Activated naive CD8-positive, alpha-beta T cell treated with anti-CD3 and anti-CD28 coated beads, Interleukin-2, amount 10 ng/mL, durations not matched to agents 7 days and 5 days (primary cell): Measurements from ENCODE around the gene SLC8A3. TPM values are rescaled to one million over a fixed set of nuclear protein-coding genes. Genes with fewer than 3 reads are reported as not detected.

Experiments used
- ATAC-seq: fragments of 150-1000 bp; cut with Tn5 transposase; one replicate; pipeline ENCODE4 v1.10.0; 2021; ENCODE audit warnings: low read depth, moderate library complexity
- POLR2A ChIA-PET: fragments of 350-600 bp; sonication (Branson Sonifier 250); formaldehyde crosslinking; loops from one replicate; lab custom pipeline; 2021; ENCODE audit warnings: antibody characterized with exemption; lab: Charles Lee
- DNase-seq: peaks from one replicate; pipeline ENCODE4 v3.0.0; 2021
- H3K27ac Mint-ChIP-seq: one replicate; pipeline ENCODE4 v1.8.0; 2022; ENCODE audit warnings: mild to moderate bottlenecking, mixed read lengths
- H3K27me3 Mint-ChIP-seq: one replicate; pipeline ENCODE4 v1.8.0; 2022; ENCODE audit warnings: mild to moderate bottlenecking, moderate library complexity, mixed read lengths
- H3K36me3 Mint-ChIP-seq: one replicate; pipeline ENCODE4 v1.8.0; 2021; ENCODE audit warnings: mild to moderate bottlenecking, mixed read lengths
- H3K4me1 Mint-ChIP-seq: one replicate; pipeline ENCODE4 v1.8.0; 2021; ENCODE audit warnings: mixed read lengths
- H3K4me3 Mint-ChIP-seq: one replicate; pipeline ENCODE4 v1.8.0; 2022; ENCODE audit warnings: mild to moderate bottlenecking, moderate library complexity, mixed read lengths
- H3K9me3 Mint-ChIP-seq: one replicate; pipeline ENCODE4 v1.8.0; 2021; ENCODE audit warnings: mixed read lengths
- total RNA-seq, 2 experiments: library from RNA; stranded (reverse); gene quantifications; one replicate each; pipeline ENCODE4 v1.2.3, GENCODE V29; 2021

Gene SLC8A3
- total RNA-seq, 2 experiments from 2014 or later: 0.11 TPM; not detected in 1

DNA sequence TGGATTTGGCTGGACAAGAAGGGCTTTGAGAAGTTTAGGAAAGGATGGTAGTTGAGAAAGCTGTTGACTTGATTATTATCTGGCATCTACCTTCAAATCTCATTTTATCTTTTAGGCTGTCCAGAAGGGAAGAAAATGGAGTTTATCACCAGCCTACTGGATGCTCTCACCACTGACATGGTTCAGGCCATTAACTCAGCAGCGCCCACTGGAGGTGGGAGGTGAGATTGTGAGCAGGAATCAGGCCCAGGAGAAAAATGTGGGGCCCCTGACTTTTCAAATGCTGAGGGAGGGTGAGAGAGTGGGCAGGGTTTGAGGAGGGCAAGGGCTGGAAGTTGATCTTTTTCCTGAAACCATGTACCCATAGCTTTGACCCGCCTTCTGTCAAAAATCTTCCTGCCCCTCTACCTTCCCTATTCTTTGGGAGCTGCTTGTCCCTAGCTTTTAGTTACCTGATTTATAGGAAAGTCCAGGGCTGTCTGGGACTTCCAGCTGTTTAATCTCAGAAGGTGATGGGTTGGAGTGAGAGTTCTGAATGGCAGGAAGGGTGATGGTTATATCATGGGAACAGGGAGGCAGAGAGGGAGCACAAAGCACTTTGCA is 175.4 kb downstream of the SLC8A3 start:
- POLR2A ChIA-PET: no interaction called here
- DNase-seq (peak; percentile 61), ATAC-seq (no peak)
- Mint-ChIP-seq H3K27me3 (peaks cover 14% of the 10 kb centered on the region), H3K4me3 (no peak overlapping the region), H3K9me3 (no peaks in the 10 kb centered on the region), H3K4me1 (peaks cover 7% of the 10 kb centered on the region), H3K36me3 (no peaks in the 10 kb centered on the region), H3K27ac (no peak overlapping the region)

DNA sequence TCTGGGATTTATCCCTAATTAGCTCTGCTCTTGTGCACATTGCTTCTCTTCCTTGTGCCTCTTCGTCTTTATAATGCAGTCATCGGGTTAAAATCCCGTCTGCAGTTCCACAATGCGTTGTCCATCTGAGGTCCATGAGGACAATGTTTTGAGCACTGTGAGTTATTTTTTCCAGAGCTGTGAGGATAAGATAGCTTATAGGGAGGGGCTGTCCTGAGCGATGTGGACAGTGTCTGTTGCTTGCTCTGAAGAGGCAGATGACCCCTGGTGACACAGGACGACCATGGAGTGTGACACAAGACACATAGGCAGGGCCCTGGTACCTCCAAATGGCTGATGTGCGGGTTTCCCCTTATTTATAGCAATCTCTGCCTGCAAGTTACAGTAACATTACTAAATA is 177.0 kb downstream of the SLC8A3 start:
- H3K27me3 Mint-ChIP-seq: peaks cover 16% of the 10 kb centered on the region
- no peak for ATAC-seq
- POLR2A ChIA-PET: no interaction called here

DNA sequence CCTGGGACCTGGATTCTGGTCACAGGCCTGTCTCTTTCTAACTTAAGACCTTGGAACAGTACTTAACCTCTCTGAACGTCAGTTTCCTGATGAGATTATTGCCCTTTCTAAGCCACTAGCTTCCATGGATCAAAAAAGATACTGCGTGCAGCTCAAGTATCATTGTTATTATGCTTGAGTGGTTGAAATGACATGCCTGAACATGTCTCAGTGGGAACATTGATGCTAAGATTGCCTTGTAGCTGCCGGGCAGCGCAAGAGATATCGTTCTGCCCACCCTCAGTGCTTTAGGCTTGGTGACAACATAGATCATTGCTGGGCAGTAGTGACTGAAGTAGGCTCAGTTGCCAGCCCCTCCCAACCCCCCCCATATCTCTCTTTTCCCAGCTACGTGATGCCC is 177.7 kb downstream of the SLC8A3 start:
- POLR2A ChIA-PET: no interaction called here
- no peak overlapping the region for H3K4me3 Mint-ChIP-seq
- DNase-seq: no peak
- no peaks in the 10 kb centered on the region for H3K36me3 Mint-ChIP-seq
- ATAC-seq: no peak
- no peak overlapping the region for H3K27ac Mint-ChIP-seq
- no peaks in the 10 kb centered on the region for H3K4me1 Mint-ChIP-seq
- H3K9me3 Mint-ChIP-seq: no peaks in the 10 kb centered on the region
- peaks cover 16% of the 10 kb centered on the region for H3K27me3 Mint-ChIP-seq

More for the DNA sequence above, 177.0 kb downstream of the SLC8A3 start:
- H3K36me3 Mint-ChIP-seq: no peaks in the 10 kb centered on the region
- H3K4me1 Mint-ChIP-seq: no peaks in the 10 kb centered on the region
- H3K4me3 Mint-ChIP-seq: no peak overlapping the region
- DNase-seq: no peak
- H3K9me3 Mint-ChIP-seq: no peaks in the 10 kb centered on the region
- H3K27ac Mint-ChIP-seq: no peak overlapping the region

DNA sequence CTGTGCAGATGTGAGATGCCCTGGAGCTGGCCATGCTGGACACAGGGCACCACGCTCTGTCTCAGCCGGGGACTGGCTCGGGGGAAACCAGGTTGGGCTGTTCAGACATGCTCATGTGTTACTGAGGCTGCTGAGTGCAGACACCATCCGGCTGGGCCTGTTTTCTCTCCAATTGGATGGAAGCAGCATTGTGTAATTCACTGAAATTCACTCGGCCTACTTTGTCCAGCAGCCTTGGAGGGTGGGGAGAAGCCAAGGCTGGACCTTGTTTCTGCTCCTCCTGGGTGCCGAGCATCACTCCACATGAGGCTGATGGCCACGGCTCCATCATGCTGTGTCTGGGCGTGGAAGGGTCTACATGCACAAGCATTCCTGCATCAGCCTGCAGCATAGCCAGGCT is 178.8 kb downstream of the SLC8A3 start:
- DNase-seq: no peak
- peaks cover 12% of the 10 kb centered on the region for H3K27me3 Mint-ChIP-seq
- H3K9me3 Mint-ChIP-seq: no peaks in the 10 kb centered on the region
- ATAC-seq: no peak
- POLR2A ChIA-PET: no interaction called here
- H3K4me3 Mint-ChIP-seq: no peak overlapping the region
- H3K4me1 Mint-ChIP-seq: no peaks in the 10 kb centered on the region
- H3K36me3 Mint-ChIP-seq: no peaks in the 10 kb centered on the region
- no peak overlapping the region for H3K27ac Mint-ChIP-seq

DNA sequence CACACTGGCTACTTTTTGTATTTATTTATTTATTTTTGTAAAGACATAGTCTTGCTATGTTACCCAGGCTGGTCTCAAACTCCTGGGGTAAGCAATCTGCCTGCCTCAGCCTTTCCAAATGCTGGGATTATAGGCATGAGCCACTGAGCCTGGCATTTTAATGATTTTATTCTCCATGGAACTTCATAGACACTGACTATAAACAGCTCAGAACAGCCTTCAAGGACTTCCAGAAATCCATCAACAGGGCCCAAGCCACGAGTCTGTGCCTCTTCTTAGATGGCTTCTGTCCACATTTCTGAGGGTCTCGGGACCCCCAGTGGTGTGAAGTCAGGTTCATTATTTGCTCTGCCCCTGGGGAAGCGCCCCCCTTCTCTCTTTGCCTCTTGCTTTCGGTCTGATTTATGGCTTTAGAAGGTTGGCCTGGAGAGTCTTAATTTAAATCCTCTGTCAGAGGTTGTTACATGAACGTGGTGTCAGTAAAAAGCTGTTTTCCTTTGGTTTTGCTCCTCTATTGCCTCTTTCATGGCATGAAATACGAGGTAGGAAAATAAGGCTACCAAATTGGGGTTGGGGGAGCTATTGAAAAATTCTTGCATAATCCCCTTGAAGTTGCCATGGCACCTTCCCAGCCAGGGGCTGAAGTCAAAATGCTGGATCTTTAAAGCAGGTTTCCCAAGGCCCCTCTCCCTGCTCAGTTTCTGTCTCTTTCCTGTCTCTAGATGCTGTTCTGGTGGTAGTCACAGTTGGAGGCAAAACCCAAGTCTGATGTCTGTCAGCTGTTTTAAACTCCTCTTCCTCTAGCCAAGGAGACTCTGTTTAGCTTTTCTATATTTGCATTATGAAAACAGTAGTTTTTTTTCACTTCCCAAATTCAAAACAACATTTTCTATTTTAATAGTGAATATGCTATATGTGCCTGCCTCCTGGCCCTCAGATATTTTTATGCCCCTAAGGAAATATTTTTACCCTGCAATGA is 180.2 kb downstream of the SLC8A3 start:
- DNase-seq (no peak), ATAC-seq (no peak)
- POLR2A ChIA-PET: no interaction called here
- Mint-ChIP-seq H3K4me3 (no peak overlapping the region), H3K36me3 (no peaks in the 10 kb centered on the region), H3K9me3 (no peaks in the 10 kb centered on the region), H3K27me3 (peaks cover 12% of the 10 kb centered on the region), H3K4me1 (no peaks in the 10 kb centered on the region), H3K27ac (no peak overlapping the region)

DNA sequence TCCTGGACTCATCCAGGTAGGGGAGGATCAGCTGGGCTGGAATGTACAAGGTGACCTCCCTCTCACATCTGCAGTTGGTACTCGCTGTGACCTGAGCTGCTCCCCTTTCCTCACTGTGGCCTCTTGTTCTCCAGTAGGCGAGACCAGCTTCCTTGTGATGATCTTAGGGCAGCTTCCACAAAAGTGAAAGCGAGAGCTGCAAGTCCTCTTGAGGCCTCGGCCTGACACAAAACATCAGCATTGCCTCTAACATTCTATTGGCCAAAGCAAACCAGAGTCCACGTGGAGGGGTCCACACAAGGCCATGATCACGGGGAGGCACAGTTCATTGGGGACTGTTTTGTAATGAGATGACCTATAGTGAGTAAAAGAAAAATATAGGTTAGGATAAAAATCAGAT is 182.1 kb downstream of the SLC8A3 start:
- Mint-ChIP-seq H3K27me3 (peaks cover 14% of the 10 kb centered on the region), H3K4me1 (no peaks in the 10 kb centered on the region), H3K36me3 (no peaks in the 10 kb centered on the region), H3K27ac (no peak overlapping the region), H3K4me3 (no peak overlapping the region), H3K9me3 (no peaks in the 10 kb centered on the region)
- POLR2A ChIA-PET: no interaction called here
- ATAC-seq (no peak), DNase-seq (no peak)

DNA sequence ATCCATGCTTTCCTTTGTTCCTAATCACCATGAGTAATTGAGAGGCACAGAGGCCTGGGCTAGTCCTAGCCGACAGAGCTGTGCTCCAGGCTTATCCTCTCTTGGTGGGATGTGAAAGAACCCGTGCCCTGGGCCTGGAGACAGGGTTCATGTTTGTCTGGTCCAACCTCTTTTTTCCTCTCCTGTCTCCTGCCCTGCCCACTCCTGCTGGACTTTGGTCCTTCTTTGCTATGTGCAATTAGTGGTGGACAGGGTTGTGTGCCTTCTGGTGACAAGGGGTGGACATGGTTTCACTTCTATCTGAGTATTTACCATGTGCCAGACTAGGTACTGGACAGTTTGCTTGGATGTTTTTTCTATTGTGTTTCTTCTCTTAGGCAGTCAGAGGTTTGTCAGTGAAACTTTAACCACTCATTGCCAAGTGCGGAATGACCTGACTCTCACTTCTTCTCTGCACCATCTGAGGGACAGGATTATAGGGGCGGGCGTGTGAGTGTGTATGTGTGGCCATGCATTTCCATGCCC is 183.4 kb downstream of the SLC8A3 start:
- H3K27ac Mint-ChIP-seq: no peak overlapping the region
- H3K4me3 Mint-ChIP-seq: no peak overlapping the region
- H3K9me3 Mint-ChIP-seq: no peaks in the 10 kb centered on the region
- POLR2A ChIA-PET: no interaction called here
- DNase-seq (no peak), ATAC-seq (no peak)
- no peaks in the 10 kb centered on the region for H3K36me3 Mint-ChIP-seq
- no peaks in the 10 kb centered on the region for H3K4me1 Mint-ChIP-seq
- peaks cover 15% of the 10 kb centered on the region for H3K27me3 Mint-ChIP-seq

DNA sequence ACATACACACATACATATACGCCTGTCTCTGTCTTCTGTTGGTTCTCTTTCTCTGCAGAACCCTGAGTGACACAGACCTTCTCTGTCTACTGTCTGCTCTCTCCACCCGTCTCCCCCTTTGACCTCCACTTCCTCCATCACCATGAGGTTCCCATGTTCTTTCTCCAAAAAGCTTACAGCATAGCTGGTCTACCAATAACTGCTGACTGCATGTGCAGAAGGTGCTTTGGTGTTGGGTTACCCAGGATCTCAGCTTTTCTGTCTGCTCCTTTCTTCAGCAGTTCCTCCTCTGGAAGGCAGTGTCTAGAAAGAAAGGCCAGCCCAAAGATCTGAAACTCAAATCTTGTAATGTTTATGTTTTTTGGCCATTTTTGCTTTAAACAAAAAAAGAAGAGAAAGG is 184.0 kb downstream of the SLC8A3 start:
- no peak for DNase-seq
- ATAC-seq: no peak
- H3K4me3 Mint-ChIP-seq: no peak overlapping the region
- no peaks in the 10 kb centered on the region for H3K9me3 Mint-ChIP-seq
- no peaks in the 10 kb centered on the region for H3K36me3 Mint-ChIP-seq
- H3K27ac Mint-ChIP-seq: no peak overlapping the region
- POLR2A ChIA-PET: no interaction called here
- H3K4me1 Mint-ChIP-seq: no peaks in the 10 kb centered on the region
- peaks cover 17% of the 10 kb centered on the region for H3K27me3 Mint-ChIP-seq

DNA sequence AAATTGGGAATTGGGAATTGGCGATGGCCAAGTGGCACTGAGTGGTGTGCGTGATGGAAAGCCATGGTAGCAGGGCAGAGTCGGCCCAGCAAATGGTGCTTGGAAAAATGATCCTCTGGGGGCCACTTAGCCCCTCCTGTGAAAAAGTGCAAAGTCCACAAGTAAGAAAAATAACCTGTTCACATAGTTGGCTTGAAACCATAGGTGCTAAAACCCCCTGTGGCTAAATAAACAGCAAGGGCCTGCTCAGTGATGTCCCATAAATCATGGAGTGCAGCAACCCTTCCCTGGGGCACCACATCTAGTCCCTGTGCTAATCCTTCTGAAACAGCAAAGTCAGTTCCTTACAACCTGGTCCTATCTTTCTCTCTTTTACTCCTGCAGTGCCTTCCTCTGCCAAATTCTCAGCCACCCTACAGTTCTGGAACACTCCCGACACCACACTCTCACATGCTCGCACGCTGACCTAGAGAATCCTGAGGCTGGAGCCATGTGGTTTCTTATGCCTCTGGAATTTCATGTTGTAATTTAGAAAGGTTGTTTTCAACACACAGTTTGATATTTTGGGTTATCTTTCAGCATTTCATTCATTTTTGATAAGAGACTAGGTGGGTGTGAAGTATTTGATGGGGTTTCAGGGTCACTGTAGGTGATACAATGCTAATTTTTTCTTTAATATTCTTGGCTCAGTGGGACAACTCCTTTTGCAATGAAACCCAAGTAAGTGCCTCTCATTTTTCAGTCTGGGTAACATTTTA is 186.0 kb downstream of the SLC8A3 start:
- Mint-ChIP-seq H3K27me3 (peaks cover 17% of the 10 kb centered on the region), H3K9me3 (no peaks in the 10 kb centered on the region), H3K4me3 (no peak overlapping the region), H3K4me1 (no peaks in the 10 kb centered on the region), H3K27ac (no peak overlapping the region), H3K36me3 (no peaks in the 10 kb centered on the region)
- DNase-seq (no peak), ATAC-seq (no peak)
- POLR2A ChIA-PET: no interaction called here

DNA sequence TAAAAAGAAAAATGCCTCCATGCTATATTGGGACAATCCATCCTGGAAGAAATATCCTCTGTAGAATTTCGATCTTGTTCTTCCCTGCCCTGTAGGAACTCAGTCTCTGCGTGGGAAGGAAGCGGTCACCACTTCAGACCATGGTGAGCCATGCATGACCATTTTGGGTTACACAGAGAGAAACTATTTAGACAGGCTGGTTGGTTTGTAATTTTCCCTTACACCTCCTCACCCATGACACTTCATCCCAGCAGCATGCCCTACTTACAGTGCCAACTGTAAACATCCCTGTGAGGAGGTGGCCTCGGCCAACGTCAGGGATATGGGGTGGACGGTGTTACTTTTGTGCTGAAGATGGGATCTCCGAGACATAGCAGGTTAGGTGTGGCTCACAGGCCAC is 188.2 kb downstream of the SLC8A3 start:
- H3K4me3 Mint-ChIP-seq: no peak overlapping the region
- no peak for ATAC-seq

DNA sequence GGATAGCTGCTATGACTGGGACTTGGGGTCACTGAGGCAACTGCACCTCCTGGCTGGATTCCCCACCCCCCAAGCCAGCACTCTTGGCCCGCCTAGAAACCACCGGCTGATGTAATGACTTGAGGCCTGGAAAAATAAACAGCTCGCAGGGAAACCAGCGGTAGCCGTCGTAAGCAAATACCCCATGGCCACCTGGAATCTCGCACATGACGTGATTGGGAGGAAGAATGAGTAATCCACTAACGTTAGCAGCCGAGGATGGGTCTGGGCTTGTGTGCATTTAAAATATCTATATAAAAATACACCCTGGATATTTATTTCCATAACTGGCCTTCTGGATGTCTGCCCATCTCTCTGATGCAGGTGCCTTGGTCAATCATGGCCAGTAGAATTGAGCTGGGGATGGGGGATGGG is 189.5 kb downstream of the SLC8A3 start:
- POLR2A ChIA-PET: no interaction called here
- Mint-ChIP-seq H3K36me3 (no peaks in the 10 kb centered on the region), H3K9me3 (no peaks in the 10 kb centered on the region)

More for the DNA sequence above, 188.2 kb downstream of the SLC8A3 start:
- no peaks in the 10 kb centered on the region for H3K9me3 Mint-ChIP-seq
- H3K36me3 Mint-ChIP-seq: no peaks in the 10 kb centered on the region
- H3K4me1 Mint-ChIP-seq: no peaks in the 10 kb centered on the region
- H3K27ac Mint-ChIP-seq: no peak overlapping the region
- DNase-seq: no peak
- POLR2A ChIA-PET: no interaction called here
- H3K27me3 Mint-ChIP-seq: peaks cover 23% of the 10 kb centered on the region

DNA sequence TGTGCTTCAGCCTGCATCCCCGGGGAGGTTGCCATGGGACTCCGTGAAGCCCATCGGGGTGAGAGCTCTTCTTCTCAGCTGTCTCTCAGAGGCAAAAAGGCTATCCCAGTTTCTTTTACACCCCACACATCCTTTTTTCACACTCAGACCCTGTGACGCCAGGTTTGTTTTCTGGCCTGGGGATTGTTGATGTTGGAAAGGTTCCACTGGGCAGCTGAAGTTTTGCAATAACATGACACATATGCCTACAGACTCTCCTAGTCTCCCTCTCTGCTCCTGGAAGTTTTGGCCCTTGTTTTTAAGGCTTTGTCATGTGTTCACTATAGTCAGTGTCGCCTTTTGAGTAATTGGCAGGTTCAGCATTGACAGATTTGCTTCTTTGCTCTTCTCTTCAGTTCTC is 190.9 kb downstream of the SLC8A3 start:
- Mint-ChIP-seq H3K27me3 (peaks cover 21% of the 10 kb centered on the region), H3K9me3 (no peaks in the 10 kb centered on the region), H3K27ac (no peak overlapping the region), H3K4me3 (no peak overlapping the region), H3K4me1 (no peaks in the 10 kb centered on the region), H3K36me3 (no peaks in the 10 kb centered on the region)
- POLR2A ChIA-PET: no interaction called here
- ATAC-seq (no peak), DNase-seq (no peak)

More for the DNA sequence above, 189.5 kb downstream of the SLC8A3 start:
- ATAC-seq (no peak), DNase-seq (no peak)
- H3K27ac Mint-ChIP-seq: no peak overlapping the region
- H3K4me3 Mint-ChIP-seq: no peak overlapping the region
- peaks cover 25% of the 10 kb centered on the region for H3K27me3 Mint-ChIP-seq
- H3K4me1 Mint-ChIP-seq: no peaks in the 10 kb centered on the region

DNA sequence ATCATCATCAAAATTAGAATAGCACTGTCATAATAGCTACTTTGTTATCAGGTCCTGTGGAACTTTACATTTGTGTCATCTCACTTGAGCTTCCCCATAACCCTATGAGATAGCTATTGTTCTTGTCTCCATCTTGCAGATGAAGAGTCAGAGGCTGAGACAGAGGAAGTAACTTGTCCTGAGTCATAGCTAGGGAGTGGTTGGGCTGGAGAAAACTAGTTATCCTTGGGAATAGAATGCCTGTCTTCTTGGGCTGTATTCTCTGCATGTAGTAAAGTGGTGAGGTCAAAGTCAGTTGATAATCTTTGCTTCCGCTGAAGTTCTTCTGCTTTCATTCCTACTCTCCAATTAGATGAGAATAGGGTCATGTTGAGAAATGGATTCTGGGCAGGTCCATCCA is 192.5 kb downstream of the SLC8A3 start:
- no peak for ATAC-seq
- POLR2A ChIA-PET: no interaction called here

More for the DNA sequence above, 192.5 kb downstream of the SLC8A3 start:
- Mint-ChIP-seq H3K4me3 (no peak overlapping the region), H3K36me3 (no peaks in the 10 kb centered on the region), H3K9me3 (no peaks in the 10 kb centered on the region), H3K27ac (no peak overlapping the region), H3K4me1 (no peaks in the 10 kb centered on the region), H3K27me3 (peaks cover 25% of the 10 kb centered on the region)
- DNase-seq: no peak
